Activated CD4-positive, alpha-beta memory T cell treated with anti-CD3 and anti-CD28 coated beads for 36 hours (primary cell): ENCODE results near the gene BPIFB3. TPM values are rescaled to one million over a fixed set of nuclear protein-coding genes. Genes with fewer than 3 reads are reported as not detected.

ENCODE experiments used
- CTCF ChIA-PET: fragments of 350-600 bp; sonication (Branson Sonifier 250); formaldehyde crosslinking; loops from one replicate; lab custom pipeline; 2021; ENCODE audit warnings: antibody characterized with exemption, inconsistent platforms; lab: Charles Lee
- POLR2A ChIA-PET: fragments of 350-600 bp; sonication (Branson Sonifier 250); formaldehyde crosslinking; loops from one replicate; lab custom pipeline; 2021; ENCODE audit warnings: antibody characterized with exemption; lab: Charles Lee
- DNase-seq: peaks from one replicate; pipeline ENCODE4 v3.0.0-alpha.2; 2020
- H3K27ac Mint-ChIP-seq: one replicate; pipeline ENCODE4 v1.8.0; 2021; ENCODE audit warnings: mixed read lengths
- H3K27me3 Mint-ChIP-seq: one replicate; pipeline ENCODE4 v1.8.0; 2021; ENCODE audit warnings: mixed read lengths
- H3K36me3 Mint-ChIP-seq: one replicate; pipeline ENCODE4 v1.8.0; 2021; ENCODE audit warnings: mixed read lengths
- H3K4me1 Mint-ChIP-seq: one replicate; pipeline ENCODE4 v1.8.0; 2021; ENCODE audit warnings: low read depth, mixed read lengths
- H3K4me3 Mint-ChIP-seq: one replicate; pipeline ENCODE4 v1.8.0; 2021; ENCODE audit warnings: mild to moderate bottlenecking, mixed read lengths
- H3K9me3 Mint-ChIP-seq: one replicate; pipeline ENCODE4 v1.8.0; 2021; ENCODE audit warnings: mixed read lengths
- intact Hi-C: fragments of 100-400 bp; cut with micrococcal nuclease; formaldehyde crosslinking; loops from one replicate; pipeline ENCODE4 v1.15.1; 2023
- total RNA-seq, 2 experiments: library from RNA; stranded (reverse); gene quantifications; one replicate each; pipeline ENCODE4 v1.2.3, GENCODE V29; 2021

The BPIFB3 gene
- total RNA-seq, 2 experiments from 2014 or later: not detected

- Mint-ChIP-seq H3K27me3 (no peaks in the 10 kb centered on the region), H3K27ac (no peak overlapping the region), H3K36me3 (no peaks in the 10 kb centered on the region), H3K4me1 (peaks cover 8% of the 10 kb centered on the region), H3K9me3 (no peaks in the 10 kb centered on the region), H3K4me3 (no peak overlapping the region)
- ChIA-PET POLR2A (no interaction called here), CTCF (no interaction called here)
- intact Hi-C loops: no loop called here
- DNase-seq: no peak
These were observed 19.1 kb downstream of the BPIFB3 start for GRCh38 chr20:33072813-33073212.

- POLR2A ChIA-PET: no interaction called here
- no peak overlapping the region for H3K27ac Mint-ChIP-seq
- no peak for DNase-seq
- CTCF ChIA-PET: no interaction called here
- H3K36me3 Mint-ChIP-seq: no peaks in the 10 kb centered on the region
- H3K4me1 Mint-ChIP-seq: peaks cover 3% of the 10 kb centered on the region
- H3K4me3 Mint-ChIP-seq: no peak overlapping the region
- H3K9me3 Mint-ChIP-seq: no peaks in the 10 kb centered on the region
- intact Hi-C loops: loop anchor here (5.0 kb wide), 1 partner anchor 172 kb away; no protein-coding TSS in a partner anchor
- H3K27me3 Mint-ChIP-seq: no peaks in the 10 kb centered on the region
These were observed 21.0 kb downstream of the BPIFB3 start for GRCh38 chr20:33074675-33075074.

- POLR2A ChIA-PET: no interaction called here
- no peak for DNase-seq
- Mint-ChIP-seq H3K36me3 (no peaks in the 10 kb centered on the region), H3K4me1 (peaks cover 3% of the 10 kb centered on the region), H3K9me3 (no peaks in the 10 kb centered on the region), H3K27ac (no peak overlapping the region), H3K4me3 (no peak overlapping the region), H3K27me3 (no peaks in the 10 kb centered on the region)
- intact Hi-C loops: loop anchor here (5.0 kb wide), 1 partner anchor 173 kb away; no protein-coding TSS in a partner anchor
- CTCF ChIA-PET: no interaction called here
These were observed 21.6 kb downstream of the BPIFB3 start for GRCh38 chr20:33075281-33075680.

GRCh38 chr20:33076662-33077372 is 23.1 kb downstream of the BPIFB3 start:
- ChIA-PET CTCF (interaction anchor here (0.6 to 1.1 kb wide), 4 partner anchors 20 to 180 kb away, joined by 3 read pairs; partner anchors contain the start of gene SUN5), POLR2A (no interaction called here)
- H3K4me1 Mint-ChIP-seq: peaks cover 3% of the 10 kb centered on the region
- no peak overlapping the region for H3K4me3 Mint-ChIP-seq
- H3K9me3 Mint-ChIP-seq: no peaks in the 10 kb centered on the region
- no peak overlapping the region for H3K27ac Mint-ChIP-seq
- no peaks in the 10 kb centered on the region for H3K36me3 Mint-ChIP-seq
- H3K27me3 Mint-ChIP-seq: no peaks in the 10 kb centered on the region
- peak; percentile 18 for DNase-seq
- intact Hi-C loops: loop anchor here (5.0 kb wide), 1 partner anchor 175 kb away; no protein-coding TSS in a partner anchor

GRCh38 chr20:33079259-33079658 is 25.6 kb downstream of the BPIFB3 start, which contains the start of gene BPIFB4:
Gene BPIFB4, plus strand, starts transcription at chr20:33079643. Its CDS starts 1,884 bp downstream, at chr20:33081527.
- no peak within 1 kb of the TSS for H3K4me3 Mint-ChIP-seq
- no peaks in the 10 kb centered on the region for H3K36me3 Mint-ChIP-seq
- POLR2A ChIA-PET: no interaction called here
- intact Hi-C loops: loop anchor here (5.0 kb wide), 1 partner anchor 177 kb away; no protein-coding TSS in a partner anchor
- H3K9me3 Mint-ChIP-seq: no peaks in the 10 kb centered on the region
- DNase-seq: no peak
- no peaks in the 10 kb centered on the region for H3K27me3 Mint-ChIP-seq
- CTCF ChIA-PET: no interaction called here
- H3K4me1 Mint-ChIP-seq: peaks cover 3% of the 10 kb centered on the region
- H3K27ac Mint-ChIP-seq: no peak within 1 kb of the TSS

- Mint-ChIP-seq H3K4me3 (no peak overlapping the region), H3K36me3 (no peaks in the 10 kb centered on the region), H3K9me3 (no peaks in the 10 kb centered on the region), H3K27ac (no peak overlapping the region), H3K4me1 (peaks cover 3% of the 10 kb centered on the region), H3K27me3 (no peaks in the 10 kb centered on the region)
- DNase-seq: no peak
- ChIA-PET CTCF (no interaction called here), POLR2A (no interaction called here)
- intact Hi-C loops: no loop called here
These were observed 27.9 kb downstream of the BPIFB3 start for GRCh38 chr20:33081411-33082154.

- no peaks in the 10 kb centered on the region for H3K9me3 Mint-ChIP-seq
- H3K27ac Mint-ChIP-seq: no peak overlapping the region
- ChIA-PET CTCF (no interaction called here), POLR2A (no interaction called here)
- intact Hi-C loops: no loop called here
- no peaks in the 10 kb centered on the region for H3K4me1 Mint-ChIP-seq
- no peak overlapping the region for H3K4me3 Mint-ChIP-seq
- DNase-seq: no peak
- H3K36me3 Mint-ChIP-seq: no peaks in the 10 kb centered on the region
- H3K27me3 Mint-ChIP-seq: no peaks in the 10 kb centered on the region
These were observed 28.8 kb downstream of the BPIFB3 start for GRCh38 chr20:33082546-33082945.

- H3K9me3 Mint-ChIP-seq: no peaks in the 10 kb centered on the region
- DNase-seq: no peak
- ChIA-PET POLR2A (no interaction called here), CTCF (no interaction called here)
- no peaks in the 10 kb centered on the region for H3K4me1 Mint-ChIP-seq
- intact Hi-C loops: no loop called here
- no peak overlapping the region for H3K27ac Mint-ChIP-seq
- no peaks in the 10 kb centered on the region for H3K36me3 Mint-ChIP-seq
- no peak overlapping the region for H3K4me3 Mint-ChIP-seq
- no peaks in the 10 kb centered on the region for H3K27me3 Mint-ChIP-seq
These were observed 30.0 kb downstream of the BPIFB3 start for GRCh38 chr20:33083544-33084340.

- Mint-ChIP-seq H3K4me1 (no peaks in the 10 kb centered on the region), H3K4me3 (no peak overlapping the region), H3K9me3 (no peaks in the 10 kb centered on the region), H3K27ac (no peak overlapping the region), H3K27me3 (no peaks in the 10 kb centered on the region), H3K36me3 (no peaks in the 10 kb centered on the region)
- ChIA-PET POLR2A (no interaction called here), CTCF (no interaction called here)
- no peak for DNase-seq
- intact Hi-C loops: no loop called here
These were observed 31.0 kb downstream of the BPIFB3 start for GRCh38 chr20:33084722-33085121.

GRCh38 chr20:33086052-33086722 is 32.5 kb downstream of the BPIFB3 start:
- Mint-ChIP-seq H3K27me3 (no peaks in the 10 kb centered on the region), H3K4me1 (no peaks in the 10 kb centered on the region), H3K36me3 (no peaks in the 10 kb centered on the region), H3K9me3 (no peaks in the 10 kb centered on the region), H3K4me3 (no peak overlapping the region), H3K27ac (no peak overlapping the region)
- DNase-seq: no peak
- ChIA-PET POLR2A (no interaction called here), CTCF (interaction anchor here (1.4 kb wide), 1 partner anchor 13 kb away, joined by 3 read pairs; no protein-coding TSS in a partner anchor)
- intact Hi-C loops: no loop called here

GRCh38 chr20:33091147-33091546 is 37.4 kb downstream of the BPIFB3 start:
- Mint-ChIP-seq H3K9me3 (no peaks in the 10 kb centered on the region), H3K4me1 (peaks cover 2% of the 10 kb centered on the region), H3K27me3 (no peaks in the 10 kb centered on the region), H3K36me3 (no peaks in the 10 kb centered on the region), H3K27ac (no peak overlapping the region), H3K4me3 (no peak overlapping the region)
- CTCF ChIA-PET: interaction anchor here (0.5 to 1.5 kb wide), 2 partner anchors 189 to 849 kb away, joined by 3 to 5 read pairs; no protein-coding TSS in a partner anchor
- no peak for DNase-seq
- POLR2A ChIA-PET: no interaction called here
- intact Hi-C loops: loop anchor here (10.0 kb wide), 1 partner anchor 204 kb away; no protein-coding TSS in a partner anchor
